VCaP (cell line): Measurements from ENCODE around the gene PCDHGA8.
"Not testable (repeated sequence)": the region's sequence is repeated elsewhere in the genome, so short reads cannot be mapped to it uniquely, and the experiment has no call there.

Experiments
- H3K27ac ChIP-seq: fragments of 450-650 bp; 2 replicates; pipeline ENCODE4 v1.5.1; 2017
- TF ChIP-seq, protein P1 (sequence below): fragments of 450-650 bp; conservative IDR thresholded peaks from 2 replicates; pipeline ENCODE4 v1.5.1; 2017; ENCODE audit warnings: mild to moderate bottlenecking, moderate library complexity

The PCDHGA8 gene

DNA sequence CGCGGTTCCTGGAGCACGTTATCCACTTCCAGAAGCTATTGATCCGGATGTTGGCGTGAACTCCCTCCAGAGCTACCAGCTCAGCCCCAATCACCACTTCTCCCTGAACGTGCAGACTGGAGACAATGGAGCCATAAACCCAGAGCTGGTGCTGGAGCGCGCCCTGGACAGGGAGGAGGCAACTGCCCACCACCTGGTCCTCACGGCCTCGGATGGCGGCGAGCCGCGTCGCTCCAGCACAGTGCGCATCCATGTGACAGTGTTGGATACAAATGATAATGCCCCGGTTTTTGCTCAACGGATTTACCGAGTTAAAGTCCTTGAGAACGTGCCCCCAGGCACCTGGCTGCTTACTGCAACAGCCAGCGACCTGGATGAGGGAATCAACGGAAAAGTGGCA, 11.0 kb downstream of the PCDHGA8 start:
- no peak overlapping the region for H3K27ac ChIP-seq
- TF ChIP-seq, protein P1, sequence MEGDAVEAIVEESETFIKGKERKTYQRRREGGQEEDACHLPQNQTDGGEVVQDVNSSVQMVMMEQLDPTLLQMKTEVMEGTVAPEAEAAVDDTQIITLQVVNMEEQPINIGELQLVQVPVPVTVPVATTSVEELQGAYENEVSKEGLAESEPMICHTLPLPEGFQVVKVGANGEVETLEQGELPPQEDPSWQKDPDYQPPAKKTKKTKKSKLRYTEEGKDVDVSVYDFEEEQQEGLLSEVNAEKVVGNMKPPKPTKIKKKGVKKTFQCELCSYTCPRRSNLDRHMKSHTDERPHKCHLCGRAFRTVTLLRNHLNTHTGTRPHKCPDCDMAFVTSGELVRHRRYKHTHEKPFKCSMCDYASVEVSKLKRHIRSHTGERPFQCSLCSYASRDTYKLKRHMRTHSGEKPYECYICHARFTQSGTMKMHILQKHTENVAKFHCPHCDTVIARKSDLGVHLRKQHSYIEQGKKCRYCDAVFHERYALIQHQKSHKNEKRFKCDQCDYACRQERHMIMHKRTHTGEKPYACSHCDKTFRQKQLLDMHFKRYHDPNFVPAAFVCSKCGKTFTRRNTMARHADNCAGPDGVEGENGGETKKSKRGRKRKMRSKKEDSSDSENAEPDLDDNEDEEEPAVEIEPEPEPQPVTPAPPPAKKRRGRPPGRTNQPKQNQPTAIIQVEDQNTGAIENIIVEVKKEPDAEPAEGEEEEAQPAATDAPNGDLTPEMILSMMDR: no peak

DNA sequence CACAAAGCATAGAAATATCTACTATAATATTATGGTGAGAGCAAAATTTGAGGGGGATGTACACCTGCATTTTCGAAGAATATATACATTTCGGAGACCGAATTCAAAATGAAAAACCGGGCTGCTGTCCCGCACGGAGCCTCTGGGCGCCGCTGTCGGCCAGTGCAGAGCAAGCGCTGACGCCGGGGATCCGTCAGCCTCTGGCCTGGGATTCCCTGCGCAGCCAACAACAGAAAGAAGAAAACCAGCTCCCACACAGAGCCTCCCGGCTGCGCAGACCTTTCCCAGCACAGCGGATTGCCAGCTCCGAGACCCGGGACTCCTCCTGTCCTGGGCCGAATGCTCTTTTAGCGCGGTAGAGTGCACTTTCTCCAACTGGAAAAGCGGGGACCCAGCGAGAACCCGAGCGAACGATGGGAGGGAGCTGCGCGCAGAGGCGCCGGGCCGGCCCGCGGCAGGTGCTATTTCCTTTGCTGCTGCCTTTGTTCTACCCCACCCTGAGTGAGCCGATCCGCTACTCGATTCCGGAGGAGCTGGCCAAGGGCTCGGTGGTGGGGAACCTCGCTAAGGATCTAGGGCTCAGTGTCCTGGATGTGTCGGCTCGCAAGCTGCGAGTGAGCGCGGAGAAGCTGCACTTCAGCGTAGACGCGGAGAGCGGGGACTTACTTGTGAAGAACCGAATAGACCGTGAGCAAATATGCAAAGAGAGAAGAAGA, 15.5 kb downstream of the PCDHGA8 start, which contains the start of gene PCDHGB6:
TSS of gene PCDHGB6 (plus strand) at position 232 of the 716 bp plus-strand sequence. CDS start at position 414, 182 bp downstream.
- H3K27ac ChIP-seq: not testable (repeated sequence)

DNA sequence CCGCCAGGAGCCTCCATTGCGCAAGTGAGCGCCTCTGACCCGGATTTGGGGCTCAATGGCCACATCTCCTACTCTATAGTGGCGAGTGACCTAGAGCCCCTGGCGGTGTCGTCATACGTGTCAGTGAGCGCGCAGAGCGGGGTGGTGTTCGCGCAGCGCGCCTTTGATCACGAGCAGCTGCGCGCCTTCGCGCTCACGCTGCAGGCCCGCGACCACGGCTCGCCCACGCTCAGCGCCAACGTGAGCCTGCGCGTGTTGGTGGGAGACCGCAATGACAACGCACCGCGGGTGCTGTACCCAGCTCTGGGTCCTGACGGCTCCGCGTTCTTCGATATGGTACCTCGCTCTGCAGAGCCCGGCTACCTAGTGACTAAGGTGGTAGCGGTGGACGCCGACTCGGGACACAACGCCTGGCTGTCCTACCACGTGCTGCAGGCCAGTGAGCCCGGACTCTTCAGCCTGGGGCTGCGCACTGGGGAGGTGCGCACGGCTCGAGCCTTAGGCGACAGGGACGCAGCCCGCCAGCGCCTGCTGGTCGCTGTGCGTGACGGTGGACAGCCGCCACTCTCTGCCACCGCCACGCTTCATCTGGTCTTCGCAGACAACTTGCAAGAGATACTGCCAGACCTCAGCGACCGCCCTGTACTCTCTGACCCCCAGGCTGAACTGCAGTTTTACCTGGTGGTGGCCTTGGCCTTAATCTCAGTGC, 17.3 kb downstream of the PCDHGA8 start:
- TF ChIP-seq, protein P1: no peak
- H3K27ac ChIP-seq: no peak overlapping the region

DNA sequence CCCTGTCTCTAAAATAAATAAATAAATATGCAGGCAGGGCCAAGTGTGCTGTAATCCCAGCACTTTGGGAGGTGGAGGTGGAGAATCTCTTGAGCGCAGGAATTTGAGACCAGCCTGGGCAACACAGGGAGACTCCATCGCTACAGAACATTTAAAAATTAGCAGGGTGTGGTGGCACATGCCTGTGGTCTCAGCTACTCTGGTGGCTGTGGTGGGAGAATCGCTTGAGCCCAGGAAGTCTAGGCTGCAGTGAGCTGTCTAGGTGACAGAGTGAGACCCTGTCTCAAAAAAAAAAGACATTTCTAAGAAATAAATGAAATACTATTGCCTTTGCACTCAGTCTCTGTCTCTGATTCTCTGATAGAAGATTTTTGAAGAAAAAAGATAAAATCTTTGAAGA, 19.1 kb downstream of the PCDHGA8 start:
- TF ChIP-seq, protein P1: no peak
- H3K27ac ChIP-seq: no peak overlapping the region

DNA sequence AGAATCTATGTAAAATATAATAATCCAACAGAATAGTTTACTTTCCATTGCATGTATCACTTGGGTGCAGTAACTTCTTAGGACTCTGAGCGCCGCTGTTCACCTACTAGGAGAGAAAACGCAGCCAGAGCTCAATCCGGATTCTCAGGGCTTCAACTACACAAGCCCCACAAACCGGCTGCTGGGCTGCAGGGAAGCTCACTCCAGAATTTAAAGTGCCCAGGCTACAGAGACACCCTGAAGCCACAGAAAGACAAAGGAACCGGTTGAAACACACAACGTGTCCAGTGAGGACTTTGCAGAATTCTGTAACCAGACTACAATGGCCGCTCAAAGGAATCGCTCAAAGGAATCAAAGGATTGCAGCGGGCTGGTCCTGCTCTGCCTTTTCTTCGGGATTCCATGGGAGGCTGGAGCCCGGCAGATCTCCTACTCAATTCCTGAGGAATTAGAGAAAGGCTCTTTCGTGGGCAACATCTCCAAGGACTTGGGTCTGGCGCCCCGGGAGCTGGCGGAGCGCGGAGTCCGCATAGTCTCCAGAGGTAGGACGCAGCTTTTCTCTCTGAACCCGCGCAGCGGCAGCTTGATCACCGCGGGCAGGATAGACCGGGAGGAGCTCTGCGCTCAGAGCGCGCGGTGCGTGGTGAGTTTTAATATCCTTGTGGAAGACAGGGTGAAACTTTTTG, 20.6 kb downstream of the PCDHGA8 start, which contains the start of gene PCDHGA10:
TSS of gene PCDHGA10 (plus strand) at position 134 of the 686 bp plus-strand sequence. CDS start at position 323, 189 bp downstream.
- TF ChIP-seq, protein P1: peak; percentile 63
- H3K27ac ChIP-seq: no peak within 1 kb of the TSS

DNA sequence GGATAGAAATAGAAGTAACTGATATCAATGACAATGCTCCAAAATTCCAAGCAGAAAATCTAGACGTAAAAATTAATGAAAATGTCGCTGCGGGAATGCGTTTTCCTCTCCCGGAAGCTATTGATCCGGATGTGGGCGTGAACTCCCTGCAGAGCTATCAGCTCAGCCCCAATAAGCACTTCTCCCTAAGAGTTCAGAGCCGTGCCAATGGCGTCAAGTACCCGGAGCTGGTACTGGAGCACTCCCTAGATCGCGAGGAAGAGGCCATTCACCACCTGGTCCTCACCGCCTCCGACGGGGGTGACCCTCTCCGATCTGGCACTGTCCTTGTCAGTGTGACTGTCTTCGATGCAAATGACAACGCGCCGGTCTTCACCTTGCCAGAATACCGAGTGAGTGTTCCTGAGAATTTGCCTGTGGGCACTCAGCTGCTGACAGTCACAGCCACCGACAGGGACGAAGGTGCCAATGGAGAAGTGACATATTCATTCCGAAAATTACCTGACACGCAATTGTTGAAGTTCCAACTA, 21.2 kb downstream of the PCDHGA8 start:
- TF ChIP-seq, protein P1: no peak
- no peak overlapping the region for H3K27ac ChIP-seq

DNA sequence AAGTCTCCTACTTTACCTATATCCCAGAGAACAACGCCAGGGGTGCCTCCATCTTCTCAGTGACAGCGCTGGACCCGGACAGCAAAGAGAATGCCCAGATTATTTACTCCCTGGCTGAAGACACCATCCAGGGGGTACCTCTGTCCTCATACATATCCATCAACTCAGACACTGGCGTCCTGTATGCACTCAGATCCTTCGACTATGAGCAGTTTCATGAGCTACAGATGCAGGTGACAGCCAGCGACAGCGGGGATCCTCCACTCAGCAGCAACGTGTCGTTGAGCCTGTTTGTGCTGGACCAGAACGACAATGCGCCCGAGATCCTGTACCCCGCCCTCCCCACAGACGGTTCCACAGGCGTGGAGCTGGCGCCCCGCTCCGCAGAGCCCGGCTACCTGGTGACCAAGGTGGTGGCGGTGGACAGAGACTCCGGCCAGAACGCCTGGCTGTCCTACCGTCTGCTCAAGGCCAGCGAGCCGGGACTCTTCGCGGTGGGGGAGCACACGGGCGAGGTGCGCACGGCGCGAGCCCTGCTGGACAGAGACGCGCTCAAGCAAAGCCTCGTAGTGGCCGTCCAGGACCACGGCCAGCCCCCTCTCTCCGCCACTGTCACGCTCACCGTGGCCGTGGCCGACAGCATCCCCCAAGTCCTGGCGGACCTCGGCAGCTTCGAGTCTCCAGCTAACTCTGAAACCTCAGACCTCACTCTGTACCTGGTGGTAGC, 22.3 kb downstream of the PCDHGA8 start:
- not testable (repeated sequence) for H3K27ac ChIP-seq

DNA sequence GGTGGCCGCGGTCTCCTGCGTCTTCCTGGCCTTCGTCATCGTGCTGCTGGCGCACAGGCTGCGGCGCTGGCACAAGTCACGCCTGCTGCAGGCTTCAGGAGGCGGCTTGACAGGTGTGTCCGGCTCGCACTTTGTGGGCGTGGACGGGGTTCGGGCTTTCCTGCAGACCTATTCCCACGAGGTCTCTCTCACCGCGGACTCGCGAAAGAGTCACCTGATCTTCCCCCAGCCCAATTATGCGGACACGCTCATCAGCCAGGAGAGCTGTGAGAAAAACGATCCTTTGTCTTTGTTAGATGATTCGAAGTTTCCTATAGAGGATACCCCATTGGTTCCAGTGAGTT, 22.8 kb downstream of the PCDHGA8 start:
- H3K27ac ChIP-seq: not testable (repeated sequence)
